ENCODE results near the gene WBP2NL.

WBP2NL gene

GRCh38 chr22:42065438-42066125, 67.0 kb downstream of the WBP2NL start:
- no peak overlapping the region for H3K4me3 ChIP-seq (ENCODE audit: control insufficient read depth in 1 of 7, extremely low read depth in 1 of 7, insufficient read depth in 4 of 7, low read depth in 2 of 7, low read length in 6 of 7)
- POLR2A ChIA-PET, result no interaction called here
- 96% methylated on average over 13 of the region's 13 CpGs for WGBS (ENCODE audit: insufficient coverage)
- DNase-seq, result no peak
- peaks cover 5 to 13% (median 11%) of the 10 kb centered on the region in 4 experiments for H3K4me1 ChIP-seq (ENCODE audit: control extremely low read depth in 1 of 4, control insufficient read depth in 4 of 4, insufficient read depth in 4 of 4, low read length in 3 of 4)
- no peaks in the 10 kb centered on the region for H3K27me3 ChIP-seq (replicated peaks in 2 of 5; ENCODE audit: control insufficient read depth in 4 of 5, insufficient read depth in 5 of 5, low read length in 4 of 5)
- no peaks in the 10 kb centered on the region for H3K9me3 ChIP-seq (ENCODE audit: control extremely low read depth in 1 of 5, control insufficient read depth in 4 of 5, insufficient read depth in 2 of 5, low read depth in 1 of 5, low read length in 4 of 5)
- H3K27ac ChIP-seq (ENCODE audit: insufficient read depth in 1 of 2, low read depth in 1 of 2, low read length in 2 of 2, poor library complexity in 1 of 2, severe bottlenecking in 2 of 2), result no peak overlapping the region
- H3K36me3 ChIP-seq (ENCODE audit: control insufficient read depth in 4 of 4, insufficient read depth in 4 of 4, low read length in 3 of 4), result peaks cover 3 to 53% (median 37%) of the 10 kb centered on the region in 4 experiments
- CTCF ChIA-PET, result interaction anchor here (1.1 to 1.2 kb wide), 2 partner anchors 14 to 38 kb away, joined by 3 to 4 read pairs; no protein-coding TSS in a partner anchor

- no peak for DNase-seq
- ChIA-PET CTCF (interaction anchor here (1.2 kb wide), 1 partner anchor 15 kb away, joined by 3 read pairs; no protein-coding TSS in a partner anchor), POLR2A (no interaction called here)
- Histone ChIP-seq H3K4me1 (ENCODE audit: control extremely low read depth in 1 of 4, control insufficient read depth in 4 of 4, insufficient read depth in 4 of 4, low read length in 3 of 4) (peaks cover 5 to 19% (median 17%) of the 10 kb centered on the region in 4 experiments), H3K4me3 (ENCODE audit: control insufficient read depth in 1 of 7, extremely low read depth in 1 of 7, insufficient read depth in 4 of 7, low read depth in 2 of 7, low read length in 6 of 7) (no peak overlapping the region), H3K9me3 (ENCODE audit: control extremely low read depth in 1 of 5, control insufficient read depth in 4 of 5, insufficient read depth in 2 of 5, low read depth in 1 of 5, low read length in 4 of 5) (no peaks in the 10 kb centered on the region), H3K36me3 (ENCODE audit: control insufficient read depth in 4 of 4, insufficient read depth in 4 of 4, low read length in 3 of 4) (peaks cover 2 to 46% (median 30%) of the 10 kb centered on the region in 4 experiments), H3K27ac (ENCODE audit: insufficient read depth in 1 of 2, low read depth in 1 of 2, low read length in 2 of 2, poor library complexity in 1 of 2, severe bottlenecking in 2 of 2) (no peak overlapping the region), H3K27me3 (replicated peaks in 2 of 5; ENCODE audit: control insufficient read depth in 4 of 5, insufficient read depth in 5 of 5, low read length in 4 of 5) (no peaks in the 10 kb centered on the region)
- 100% methylated on average over 5 of the region's 7 CpGs for WGBS (ENCODE audit: insufficient coverage)
These were observed 67.7 kb downstream of the WBP2NL start for GRCh38 chr22:42066126-42066761.

- no peak overlapping the region for H3K4me3 ChIP-seq (ENCODE audit: control insufficient read depth in 1 of 7, extremely low read depth in 1 of 7, insufficient read depth in 4 of 7, low read depth in 2 of 7, low read length in 6 of 7)
- H3K27me3 ChIP-seq (replicated peaks in 2 of 5; ENCODE audit: control insufficient read depth in 4 of 5, insufficient read depth in 5 of 5, low read length in 4 of 5), result no peaks in the 10 kb centered on the region
- H3K27ac ChIP-seq (ENCODE audit: insufficient read depth in 1 of 2, low read depth in 1 of 2, low read length in 2 of 2, poor library complexity in 1 of 2, severe bottlenecking in 2 of 2), result no peak overlapping the region
- DNase-seq, result no peak
- ChIA-PET POLR2A (no interaction called here), CTCF (no interaction called here)
- WGBS (ENCODE audit: insufficient coverage), result 98% methylated on average over 10 of the region's 10 CpGs
- peaks cover 2 to 46% (median 28%) of the 10 kb centered on the region in 4 experiments for H3K36me3 ChIP-seq (ENCODE audit: control insufficient read depth in 4 of 4, insufficient read depth in 4 of 4, low read length in 3 of 4)
- no peaks in the 10 kb centered on the region for H3K9me3 ChIP-seq (ENCODE audit: control extremely low read depth in 1 of 5, control insufficient read depth in 4 of 5, insufficient read depth in 2 of 5, low read depth in 1 of 5, low read length in 4 of 5)
- peaks cover 5 to 23% (median 21%) of the 10 kb centered on the region in 4 experiments for H3K4me1 ChIP-seq (ENCODE audit: control extremely low read depth in 1 of 4, control insufficient read depth in 4 of 4, insufficient read depth in 4 of 4, low read length in 3 of 4)
These were observed 68.3 kb downstream of the WBP2NL start for GRCh38 chr22:42066937-42067336.

GRCh38 chr22:42067671-42068251, 69.2 kb downstream of the WBP2NL start:
- Histone ChIP-seq H3K27ac (ENCODE audit: insufficient read depth in 1 of 2, low read depth in 1 of 2, low read length in 2 of 2, poor library complexity in 1 of 2, severe bottlenecking in 2 of 2) (no peak overlapping the region), H3K4me1 (ENCODE audit: control extremely low read depth in 1 of 4, control insufficient read depth in 4 of 4, insufficient read depth in 4 of 4, low read length in 3 of 4) (peaks cover 5 to 23% (median 21%) of the 10 kb centered on the region in 4 experiments), H3K36me3 (ENCODE audit: control insufficient read depth in 4 of 4, insufficient read depth in 4 of 4, low read length in 3 of 4) (peaks cover 2 to 45% (median 22%) of the 10 kb centered on the region in 4 experiments), H3K9me3 (ENCODE audit: control extremely low read depth in 1 of 5, control insufficient read depth in 4 of 5, insufficient read depth in 2 of 5, low read depth in 1 of 5, low read length in 4 of 5) (no peaks in the 10 kb centered on the region), H3K27me3 (replicated peaks in 2 of 5; ENCODE audit: control insufficient read depth in 4 of 5, insufficient read depth in 5 of 5, low read length in 4 of 5) (no peaks in the 10 kb centered on the region), H3K4me3 (ENCODE audit: control insufficient read depth in 1 of 7, extremely low read depth in 1 of 7, insufficient read depth in 4 of 7, low read depth in 2 of 7, low read length in 6 of 7) (no peak overlapping the region)
- DNase-seq, result no peak
- ChIA-PET POLR2A (no interaction called here), CTCF (no interaction called here)
- 89% methylated on average over 12 of the region's 14 CpGs for WGBS (ENCODE audit: insufficient coverage)

- Histone ChIP-seq H3K27me3 (replicated peaks in 2 of 5; ENCODE audit: control insufficient read depth in 4 of 5, insufficient read depth in 5 of 5, low read length in 4 of 5) (no peaks in the 10 kb centered on the region), H3K4me1 (ENCODE audit: control extremely low read depth in 1 of 4, control insufficient read depth in 4 of 4, insufficient read depth in 4 of 4, low read length in 3 of 4) (peaks cover 5 to 23% (median 21%) of the 10 kb centered on the region in 4 experiments), H3K9me3 (ENCODE audit: control extremely low read depth in 1 of 5, control insufficient read depth in 4 of 5, insufficient read depth in 2 of 5, low read depth in 1 of 5, low read length in 4 of 5) (no peaks in the 10 kb centered on the region), H3K36me3 (ENCODE audit: control insufficient read depth in 4 of 4, insufficient read depth in 4 of 4, low read length in 3 of 4) (peaks cover 2 to 42% (median 22%) of the 10 kb centered on the region in 4 experiments), H3K27ac (ENCODE audit: insufficient read depth in 1 of 2, low read depth in 1 of 2, low read length in 2 of 2, poor library complexity in 1 of 2, severe bottlenecking in 2 of 2) (no peak overlapping the region), H3K4me3 (ENCODE audit: control insufficient read depth in 1 of 7, extremely low read depth in 1 of 7, insufficient read depth in 4 of 7, low read depth in 2 of 7, low read length in 6 of 7) (no peak overlapping the region)
- DNase-seq, result no peak
- 100% methylated on average over 4 of the region's 4 CpGs for WGBS (ENCODE audit: insufficient coverage)
- ChIA-PET POLR2A (no interaction called here), CTCF (no interaction called here)
These were observed 69.7 kb downstream of the WBP2NL start for GRCh38 chr22:42068291-42068690.

- ChIA-PET POLR2A (interaction anchor here (0.6 kb wide), 1 partner anchor 545 kb away, joined by 3 read pairs; the partner anchor contains the start of gene POLDIP3), CTCF (interaction anchor here (0.8 to 1.1 kb wide), 3 partner anchors 15 to 108 kb away, joined by 3 to 6 read pairs (median 3); partner anchors contain the start of gene NDUFA6)
- Histone ChIP-seq H3K27ac (ENCODE audit: insufficient read depth in 1 of 2, low read depth in 1 of 2, low read length in 2 of 2, poor library complexity in 1 of 2, severe bottlenecking in 2 of 2) (peak overlapping the region; percentile 9 to 79), H3K9me3 (ENCODE audit: control extremely low read depth in 1 of 5, control insufficient read depth in 4 of 5, insufficient read depth in 2 of 5, low read depth in 1 of 5, low read length in 4 of 5) (no peaks in the 10 kb centered on the region), H3K4me3 (ENCODE audit: control insufficient read depth in 1 of 7, extremely low read depth in 1 of 7, insufficient read depth in 4 of 7, low read depth in 2 of 7, low read length in 6 of 7) (peak overlapping the region; percentile 20 to 84 (median 62)), H3K27me3 (replicated peaks in 2 of 5; ENCODE audit: control insufficient read depth in 4 of 5, insufficient read depth in 5 of 5, low read length in 4 of 5) (no peaks in the 10 kb centered on the region), H3K36me3 (ENCODE audit: control insufficient read depth in 4 of 4, insufficient read depth in 4 of 4, low read length in 3 of 4) (peaks cover 2 to 38% (median 20%) of the 10 kb centered on the region in 4 experiments), H3K4me1 (ENCODE audit: control extremely low read depth in 1 of 4, control insufficient read depth in 4 of 4, insufficient read depth in 4 of 4, low read length in 3 of 4) (peaks cover 5 to 37% (median 28%) of the 10 kb centered on the region in 4 experiments)
- DNase-seq, result peak in 1 of 3 donors; percentile 17
- 3% methylated on average over 16 of the region's 19 CpGs for WGBS (ENCODE audit: insufficient coverage)
These were observed 71.4 kb downstream of the WBP2NL start for GRCh38 chr22:42069801-42070516.
